ENCODE results near the gene SLC6A11. TPM values are rescaled to one million over a fixed set of nuclear protein-coding genes. Genes with fewer than 3 reads are reported as not detected.

SLC6A11 gene
- total and polyA plus RNA-seq, 2 donors (not counting 3 experiments of a cell fraction or from before 2014, with no cell fraction given) = not detected

DNA sequence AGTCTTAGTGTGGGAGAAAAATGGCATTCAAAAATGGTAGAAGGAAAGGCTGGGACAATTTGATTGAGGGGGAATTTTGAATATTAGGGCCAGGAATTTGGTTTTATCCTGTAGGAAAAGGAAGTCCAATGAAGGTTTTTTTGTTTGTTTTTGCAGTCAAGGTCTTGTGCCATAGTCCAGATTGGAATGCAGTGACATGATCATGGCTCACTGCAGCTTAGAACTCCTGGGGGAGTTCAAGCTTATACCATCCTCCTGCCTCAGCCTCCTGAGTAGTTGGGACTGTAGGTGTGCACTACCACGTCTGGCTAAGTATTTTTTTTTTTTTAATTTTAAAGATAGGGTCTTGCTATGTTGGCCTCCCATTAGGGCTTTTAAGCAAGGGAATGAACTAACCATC lies 2.6 kb upstream of the SLC6A11 start:
- no peaks in the 10 kb centered on the region for H3K79me2 ChIP-seq (ENCODE audit: control insufficient read depth, insufficient read depth, low read length)
- no peaks in the 10 kb centered on the region for H3K36me3 ChIP-seq (ENCODE audit: control insufficient read depth in 2 of 2, extremely low read depth in 1 of 2, insufficient read depth in 2 of 2, low read length in 2 of 2)
- no peak overlapping the region for H3K4me2 ChIP-seq (ENCODE audit: insufficient read depth, low read length)
- no TSS peak for BruUV-seq (replicated peaks)
- CTCF ChIA-PET = no interaction called here
- no peaks in the 10 kb centered on the region for H3K9me1 ChIP-seq (replicated peaks; ENCODE audit: control insufficient read depth, extremely low read depth, insufficient read depth, low read length)
- POLR2A ChIA-PET = no interaction called here
- dilution Hi-C loops (cut with MboI; ENCODE audit: extremely low pct_ligation_motif_present, low sequenced_read_pairs) = no loop called here
- DNase-seq (ENCODE audit: low read depth, low spot score) (no peak), FAIRE-seq (no peak)
- no peaks in the 10 kb centered on the region for H3K9me3 ChIP-seq (replicated peaks; ENCODE audit: control insufficient read depth, insufficient read depth, low read length)
- H3K4me3 ChIP-seq (replicated peaks in 1 of 3; ENCODE audit: insufficient read depth in 1 of 3, low read depth in 1 of 3, low read length in 3 of 3) = no peak overlapping the region
- H2AFZ ChIP-seq (ENCODE audit: low read depth, low read length) = no peak overlapping the region
- H3K4me1 ChIP-seq (ENCODE audit: control insufficient read depth, extremely low read depth, insufficient read depth, low read length) = no peaks in the 10 kb centered on the region
- H4K20me1 ChIP-seq (replicated peaks; ENCODE audit: control insufficient read depth, extremely low read depth, insufficient read depth, low read length) = no peaks in the 10 kb centered on the region
- TF ChIP-seq FOS (IDR thresholded peaks at IDR 0.05; ENCODE audit: borderline replicate concordance, insufficient read depth, low read length) = no peak
- TF ChIP-seq POLR2A (IDR thresholded peaks at IDR 0.05; ENCODE audit: low read depth, low read length) = no peak
- TF ChIP-seq EZH2 (IDR thresholded peaks at IDR 0.05; ENCODE audit: borderline replicate concordance, low read depth, low read length, severe bottlenecking) = no peak
- no peak for TF ChIP-seq POLR2AphosphoS5 (IDR thresholded peaks at IDR 0.05; ENCODE audit: insufficient read depth, low read depth, low read length)
- no peak for TF ChIP-seq MAX (IDR thresholded peaks at IDR 0.05; ENCODE audit: insufficient read depth, insufficient read length)
- TF ChIP-seq JUN (IDR thresholded peaks at IDR 0.05; ENCODE audit: borderline replicate concordance, insufficient read depth, insufficient read length, low read depth) = no peak
- TF ChIP-seq, protein P1, sequence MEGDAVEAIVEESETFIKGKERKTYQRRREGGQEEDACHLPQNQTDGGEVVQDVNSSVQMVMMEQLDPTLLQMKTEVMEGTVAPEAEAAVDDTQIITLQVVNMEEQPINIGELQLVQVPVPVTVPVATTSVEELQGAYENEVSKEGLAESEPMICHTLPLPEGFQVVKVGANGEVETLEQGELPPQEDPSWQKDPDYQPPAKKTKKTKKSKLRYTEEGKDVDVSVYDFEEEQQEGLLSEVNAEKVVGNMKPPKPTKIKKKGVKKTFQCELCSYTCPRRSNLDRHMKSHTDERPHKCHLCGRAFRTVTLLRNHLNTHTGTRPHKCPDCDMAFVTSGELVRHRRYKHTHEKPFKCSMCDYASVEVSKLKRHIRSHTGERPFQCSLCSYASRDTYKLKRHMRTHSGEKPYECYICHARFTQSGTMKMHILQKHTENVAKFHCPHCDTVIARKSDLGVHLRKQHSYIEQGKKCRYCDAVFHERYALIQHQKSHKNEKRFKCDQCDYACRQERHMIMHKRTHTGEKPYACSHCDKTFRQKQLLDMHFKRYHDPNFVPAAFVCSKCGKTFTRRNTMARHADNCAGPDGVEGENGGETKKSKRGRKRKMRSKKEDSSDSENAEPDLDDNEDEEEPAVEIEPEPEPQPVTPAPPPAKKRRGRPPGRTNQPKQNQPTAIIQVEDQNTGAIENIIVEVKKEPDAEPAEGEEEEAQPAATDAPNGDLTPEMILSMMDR (IDR thresholded peaks at IDR 0.05; ENCODE audit: extremely low read depth in 1 of 2, insufficient read depth in 1 of 2, low read depth in 1 of 2, low read length in 2 of 2) = no peak
- TF ChIP-seq MYC (IDR thresholded peaks at IDR 0.05; ENCODE audit: low read depth, low read length) = no peak
- TF ChIP-seq GATA2 (IDR thresholded peaks at IDR 0.05; ENCODE audit: insufficient read depth, insufficient read length, low read depth, low read length) = no peak
- H3K9ac ChIP-seq (replicated peaks; ENCODE audit: extremely low read depth, insufficient read depth, low read length) = no peak overlapping the region
- no peak overlapping the region for H3K27ac ChIP-seq (ENCODE audit: insufficient read depth, low read depth, low read length)
- intact Hi-C loops (cut with micrococcal nuclease) = no loop called here
- H3K27me3 ChIP-seq (ENCODE audit: control insufficient read depth in 2 of 2, insufficient read depth in 2 of 2, low read length in 2 of 2) = peaks cover 0 to 11% of the 10 kb centered on the region in 2 experiments
